GM21390 (cell line): ENCODE results near the gene RBBP9.
A peak's percentile ranks its signal among the peaks of the same experiment; 100 is the strongest.
"Not testable (repeated sequence)": the region's sequence is repeated elsewhere in the genome, so short reads cannot be mapped to it uniquely, and the experiment has no call there.

Experiments
- ATAC-seq: cut with Tn5 transposase; IDR thresholded peaks from one replicate; pipeline ENCODE4 v1.9.1; 2021; ENCODE audit not compliant: unreplicated experiment

Gene RBBP9

GRCh38 chr20:18506744-18507143 is 9.7 kb upstream of the RBBP9 start:
- no peak for ATAC-seq

- ATAC-seq: no peak
These were observed 7.5 kb upstream of the RBBP9 start for GRCh38 chr20:18504479-18505060.

GRCh38 chr20:18501672-18502071 is 4.6 kb upstream of the RBBP9 start:
- not testable (repeated sequence) for ATAC-seq

- no peak for ATAC-seq
These were observed 578 bp upstream of the RBBP9 start for GRCh38 chr20:18497603-18498002.

GRCh38 chr20:18496042-18496441 is 983 bp downstream of the RBBP9 start:
- no peak for ATAC-seq

- ATAC-seq: no peak
These were observed 8.7 kb downstream of the RBBP9 start for GRCh38 chr20:18488301-18488700.

- no peak for ATAC-seq
These were observed 15.4 kb downstream of the RBBP9 start for GRCh38 chr20:18481596-18481995.

- no peak for ATAC-seq
These were observed 19.2 kb downstream of the RBBP9 start for GRCh38 chr20:18477821-18478220.

- ATAC-seq: no peak
These were observed 19.8 kb downstream of the RBBP9 start for GRCh38 chr20:18477218-18477617.

GRCh38 chr20:18466894-18467730 is 29.9 kb downstream of the RBBP9 start, which contains the start of the genes DZANK1 and POLR3F:
TSS of gene DZANK1 (minus strand) at chr20:18467030. CDS start at chr20:18465358, 1,672 bp downstream.
TSS of gene POLR3F (plus strand) at chr20:18467390. CDS start at chr20:18467507, 117 bp downstream.
- peak; percentile 99 for ATAC-seq

GRCh38 chr20:18466574-18466893 is 30.5 kb downstream of the RBBP9 start:
- peak; percentile 34 for ATAC-seq

- no peak for ATAC-seq
These were observed 31.4 kb downstream of the RBBP9 start for GRCh38 chr20:18465536-18466200.

GRCh38 chr20:18456600-18456999 is 40.4 kb downstream of the RBBP9 start:
- ATAC-seq: no peak

GRCh38 chr20:18443886-18444285 is 53.1 kb downstream of the RBBP9 start:
- no peak for ATAC-seq

GRCh38 chr20:18440403-18440802 is 56.6 kb downstream of the RBBP9 start:
- ATAC-seq: no peak

GRCh38 chr20:18436847-18437246 is 60.2 kb downstream of the RBBP9 start:
- no peak for ATAC-seq
